Measurements from ENCODE around the gene MEF2C. TPM values are rescaled to one million over a fixed set of nuclear protein-coding genes. Genes with fewer than 3 reads are reported as not detected.
"Not testable (repeated sequence)": the region's sequence is repeated elsewhere in the genome, so short reads cannot be mapped to it uniquely, and the experiment has no call there.

Gene MEF2C
- total and polyA plus RNA-seq, 2 donors (not counting 1 experiment from before 2014, with no cell fraction given) = 12.2 to 15.7 TPM

- not testable (repeated sequence) for H3K9ac ChIP-seq (ENCODE audit: insufficient read depth, low read length); H3K9me3 ChIP-seq (ENCODE audit: control insufficient read depth, insufficient read depth, low read depth, low read length); H3K27me3 ChIP-seq (ENCODE audit: control insufficient read depth, insufficient read depth, low read length)
These were observed 21.0 kb upstream of the MEF2C start for GRCh38 chr5:88903966-88904365.

DNA sequence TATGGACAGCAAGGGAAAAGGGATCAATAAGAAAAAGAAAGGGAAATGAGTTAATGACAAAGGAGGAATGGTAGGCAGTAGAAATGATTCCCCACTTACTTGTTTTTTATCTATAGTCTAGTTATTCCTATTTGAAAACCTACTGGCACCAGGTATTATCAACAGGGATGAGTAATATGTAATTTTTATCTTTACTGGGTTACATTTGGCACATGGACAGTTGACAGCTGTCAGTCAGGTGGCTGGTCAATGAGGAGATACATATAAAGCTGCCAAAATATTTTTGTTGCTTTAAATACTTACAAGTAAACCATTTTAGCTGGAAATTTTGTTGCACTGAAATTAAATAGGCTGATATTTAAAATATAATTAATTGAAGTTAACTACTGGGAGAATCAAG is 18.1 kb upstream of the MEF2C start:
- H3K27me3 ChIP-seq (ENCODE audit: control insufficient read depth, insufficient read depth, low read length); H3K4me3 ChIP-seq (replicated peaks in 1 of 4; ENCODE audit: control extremely low read depth in 1 of 4, insufficient read depth in 1 of 4, low read depth in 3 of 4, low read length in 4 of 4); H3K36me3 ChIP-seq (ENCODE audit: control insufficient read depth, insufficient read depth, low read length); H3K9me3 ChIP-seq (ENCODE audit: control insufficient read depth, insufficient read depth, low read depth, low read length); H2AFZ ChIP-seq (ENCODE audit: low read length); H3K4me2 ChIP-seq (ENCODE audit: extremely low read depth, insufficient read depth, low read length); H3K4me1 ChIP-seq (ENCODE audit: control insufficient read depth, extremely low read depth, insufficient read depth, low read length); H3K9ac ChIP-seq (ENCODE audit: insufficient read depth, low read length); H3K79me2 ChIP-seq (ENCODE audit: control insufficient read depth, insufficient read depth, low read length); H4K20me1 ChIP-seq (ENCODE audit: control insufficient read depth, extremely low read depth, insufficient read depth, low read length); H3K27ac ChIP-seq (ENCODE audit: insufficient read depth, low read length); DNase-seq (ENCODE audit: low read depth in 2 of 2): not testable (repeated sequence)

More at GRCh38 chr5:88903966-88904365, 21.0 kb upstream of the MEF2C start:
- H4K20me1 ChIP-seq (ENCODE audit: control insufficient read depth, extremely low read depth, insufficient read depth, low read length); H3K4me3 ChIP-seq (replicated peaks in 1 of 4; ENCODE audit: control extremely low read depth in 1 of 4, insufficient read depth in 1 of 4, low read depth in 3 of 4, low read length in 4 of 4); H3K4me2 ChIP-seq (ENCODE audit: extremely low read depth, insufficient read depth, low read length); DNase-seq (ENCODE audit: low read depth in 2 of 2); H3K79me2 ChIP-seq (ENCODE audit: control insufficient read depth, insufficient read depth, low read length); H3K4me1 ChIP-seq (ENCODE audit: control insufficient read depth, extremely low read depth, insufficient read depth, low read length); H3K27ac ChIP-seq (ENCODE audit: insufficient read depth, low read length); H2AFZ ChIP-seq (ENCODE audit: low read length); H3K36me3 ChIP-seq (ENCODE audit: control insufficient read depth, insufficient read depth, low read length): not testable (repeated sequence)

DNA sequence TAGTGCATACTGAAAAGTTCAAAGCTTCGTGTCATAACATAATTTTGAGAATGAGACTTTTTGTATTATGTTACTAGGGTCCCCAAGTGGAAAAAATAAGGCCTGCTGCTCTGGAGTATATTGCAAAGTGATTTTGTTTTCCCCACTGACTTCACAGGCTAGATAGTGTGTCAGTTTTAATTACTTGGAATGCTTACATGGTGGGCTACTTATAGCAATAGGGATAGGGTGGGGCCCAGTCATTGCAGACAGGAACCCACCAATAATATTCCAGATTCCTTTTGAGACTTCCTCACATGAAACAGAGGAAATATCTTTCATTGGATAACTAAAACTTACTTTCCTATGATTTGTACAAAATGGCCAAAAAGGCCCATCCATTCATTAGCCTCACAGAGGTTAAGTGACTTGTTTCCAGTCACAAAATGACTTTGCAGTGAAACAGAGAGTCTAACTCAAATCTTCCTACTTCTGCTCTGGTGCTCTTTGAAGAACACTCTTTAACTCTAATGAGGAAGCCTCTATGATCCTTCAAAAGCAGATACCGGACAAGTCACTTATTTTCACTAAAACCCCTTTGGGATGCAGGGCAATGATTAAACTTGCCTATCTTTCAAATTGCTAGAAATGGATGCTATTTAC is 16.2 kb upstream of the MEF2C start:
- TF ChIP-seq, protein P1, sequence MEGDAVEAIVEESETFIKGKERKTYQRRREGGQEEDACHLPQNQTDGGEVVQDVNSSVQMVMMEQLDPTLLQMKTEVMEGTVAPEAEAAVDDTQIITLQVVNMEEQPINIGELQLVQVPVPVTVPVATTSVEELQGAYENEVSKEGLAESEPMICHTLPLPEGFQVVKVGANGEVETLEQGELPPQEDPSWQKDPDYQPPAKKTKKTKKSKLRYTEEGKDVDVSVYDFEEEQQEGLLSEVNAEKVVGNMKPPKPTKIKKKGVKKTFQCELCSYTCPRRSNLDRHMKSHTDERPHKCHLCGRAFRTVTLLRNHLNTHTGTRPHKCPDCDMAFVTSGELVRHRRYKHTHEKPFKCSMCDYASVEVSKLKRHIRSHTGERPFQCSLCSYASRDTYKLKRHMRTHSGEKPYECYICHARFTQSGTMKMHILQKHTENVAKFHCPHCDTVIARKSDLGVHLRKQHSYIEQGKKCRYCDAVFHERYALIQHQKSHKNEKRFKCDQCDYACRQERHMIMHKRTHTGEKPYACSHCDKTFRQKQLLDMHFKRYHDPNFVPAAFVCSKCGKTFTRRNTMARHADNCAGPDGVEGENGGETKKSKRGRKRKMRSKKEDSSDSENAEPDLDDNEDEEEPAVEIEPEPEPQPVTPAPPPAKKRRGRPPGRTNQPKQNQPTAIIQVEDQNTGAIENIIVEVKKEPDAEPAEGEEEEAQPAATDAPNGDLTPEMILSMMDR (conservative IDR thresholded peaks at IDR 0.05 in 1 of 2, IDR thresholded peaks at IDR 0.05 in 1 of 2; ENCODE audit: low read depth in 1 of 2, low read length in 2 of 2) = no peak
- no peak for TF ChIP-seq EZH2 (IDR thresholded peaks at IDR 0.05; ENCODE audit: low read length, missing control alignments)
- Histone ChIP-seq H3K79me2 (ENCODE audit: control insufficient read depth, insufficient read depth, low read length) (no peaks in the 10 kb centered on the region), H3K4me3 (replicated peaks in 1 of 4; ENCODE audit: control extremely low read depth in 1 of 4, insufficient read depth in 1 of 4, low read depth in 3 of 4, low read length in 4 of 4) (no peak overlapping the region), H3K27ac (ENCODE audit: insufficient read depth, low read length) (no peak overlapping the region), H4K20me1 (ENCODE audit: control insufficient read depth, extremely low read depth, insufficient read depth, low read length) (no peaks in the 10 kb centered on the region), H3K9ac (ENCODE audit: insufficient read depth, low read length) (no peak overlapping the region), H3K4me1 (ENCODE audit: control insufficient read depth, extremely low read depth, insufficient read depth, low read length) (no peaks in the 10 kb centered on the region), H3K4me2 (ENCODE audit: extremely low read depth, insufficient read depth, low read length) (no peak overlapping the region), H2AFZ (ENCODE audit: low read length) (no peak overlapping the region), H3K36me3 (ENCODE audit: control insufficient read depth, insufficient read depth, low read length) (no peaks in the 10 kb centered on the region), H3K27me3 (ENCODE audit: control insufficient read depth, insufficient read depth, low read length) (no peaks in the 10 kb centered on the region), H3K9me3 (ENCODE audit: control insufficient read depth, insufficient read depth, low read depth, low read length) (no peaks in the 10 kb centered on the region)
- no peak for DNase-seq (ENCODE audit: low read depth in 2 of 2)

DNA sequence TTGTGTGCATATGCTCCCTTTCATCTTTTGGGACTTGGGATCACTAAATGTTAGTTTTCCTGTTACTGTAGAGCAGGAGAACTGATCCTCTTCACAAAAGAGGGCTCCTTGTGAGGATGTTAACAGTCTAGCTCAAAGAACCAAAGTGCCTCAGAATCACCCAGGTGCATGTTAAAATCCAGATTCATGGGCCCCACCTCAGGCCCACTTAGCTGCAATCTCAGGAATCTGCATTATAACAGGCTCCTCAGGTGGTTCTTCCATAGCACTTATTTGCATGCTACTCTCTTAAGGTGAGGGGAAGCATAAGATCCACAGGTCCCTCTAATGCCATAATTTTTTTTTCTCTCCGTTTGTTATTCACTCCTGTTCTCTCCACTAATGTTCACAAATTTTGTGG is 14.8 kb upstream of the MEF2C start:
- Histone ChIP-seq H3K27ac (ENCODE audit: insufficient read depth, low read length) (no peak overlapping the region), H4K20me1 (ENCODE audit: control insufficient read depth, extremely low read depth, insufficient read depth, low read length) (no peaks in the 10 kb centered on the region), H3K9me3 (ENCODE audit: control insufficient read depth, insufficient read depth, low read depth, low read length) (no peaks in the 10 kb centered on the region), H3K4me3 (replicated peaks in 1 of 4; ENCODE audit: control extremely low read depth in 1 of 4, insufficient read depth in 1 of 4, low read depth in 3 of 4, low read length in 4 of 4) (no peak overlapping the region), H3K9ac (ENCODE audit: insufficient read depth, low read length) (no peak overlapping the region), H3K4me1 (ENCODE audit: control insufficient read depth, extremely low read depth, insufficient read depth, low read length) (no peaks in the 10 kb centered on the region), H3K27me3 (ENCODE audit: control insufficient read depth, insufficient read depth, low read length) (no peaks in the 10 kb centered on the region), H2AFZ (ENCODE audit: low read length) (no peak overlapping the region), H3K36me3 (ENCODE audit: control insufficient read depth, insufficient read depth, low read length) (no peaks in the 10 kb centered on the region), H3K79me2 (ENCODE audit: control insufficient read depth, insufficient read depth, low read length) (no peaks in the 10 kb centered on the region), H3K4me2 (ENCODE audit: extremely low read depth, insufficient read depth, low read length) (no peak overlapping the region)
- no peak for TF ChIP-seq EZH2 (IDR thresholded peaks at IDR 0.05; ENCODE audit: low read length, missing control alignments)
- TF ChIP-seq, protein P1 (conservative IDR thresholded peaks at IDR 0.05 in 1 of 2, IDR thresholded peaks at IDR 0.05 in 1 of 2; ENCODE audit: low read depth in 1 of 2, low read length in 2 of 2) = no peak
- DNase-seq (ENCODE audit: low read depth in 2 of 2) = no peak
